Loucy (cell line): Measurements from ENCODE around the gene ALG1.

Experiments
- CTCF ChIP-seq: fragments of 200-600 bp; sonication (generic); conservative IDR thresholded peaks from 2 replicates; pipeline ENCODE4 v1.5.1; 2014; ENCODE audit warnings: mild to moderate bottlenecking, antibody characterized with exemption, low read length
- EZH2phosphoT487 ChIP-seq: fragments of 200-600 bp; IDR thresholded peaks from 2 replicates; pipeline ENCODE4 v1.6.1; 2018; ENCODE audit warnings: antibody characterized with exemption, mild to moderate bottlenecking, moderate library complexity, borderline replicate concordance

GRCh38 chr16:5054876-5055865, 16.5 kb upstream of the ALG1 start:
- TF ChIP-seq CTCF: no peak
- no peak for TF ChIP-seq EZH2phosphoT487
